Parathyroid adenoma (tissue), 2 donors: ENCODE results near the gene PGAM5.
A peak's percentile ranks its signal among the peaks of the same experiment; 100 is the strongest.

Experiments used
- H2AFZ ChIP-seq: fragments of 300-600 bp; sonication (generic); one replicate; pipeline ENCODE4 v1.7.0; 2017; ENCODE audit warnings: antibody characterized with exemption, mild to moderate bottlenecking
- H3K27ac ChIP-seq: fragments of 300-600 bp; sonication (generic); one replicate; pipeline ENCODE4 v1.7.0; 2017
- H3K27me3 ChIP-seq: fragments of 300-600 bp; sonication (generic); one replicate; pipeline ENCODE4 v1.7.0; 2017; ENCODE audit warnings: low read length; ENCODE audit not compliant: control insufficient read depth, insufficient read depth
- H3K36me3 ChIP-seq: fragments of 300-600 bp; sonication (generic); one replicate; pipeline ENCODE4 v1.7.0; 2017; ENCODE audit warnings: low read length; ENCODE audit not compliant: control insufficient read depth, insufficient read depth
- H3K4me1 ChIP-seq: fragments of 300-600 bp; sonication (generic); one replicate; pipeline ENCODE4 v1.7.0; 2017; ENCODE audit warnings: control low read depth
- H3K4me2 ChIP-seq: fragments of 300-600 bp; sonication (generic); one replicate; pipeline ENCODE4 v1.7.0; 2017; ENCODE audit warnings: low read length
- H3K4me3 ChIP-seq: fragments of 300-600 bp; sonication (generic); one replicate; pipeline ENCODE4 v1.7.0; 2017; ENCODE audit warnings: low read depth, low read length
- H3K79me2 ChIP-seq: fragments of 300-600 bp; sonication (generic); one replicate; pipeline ENCODE4 v1.7.0; 2017; ENCODE audit warnings: control low read depth
- H3K9ac ChIP-seq: fragments of 300-600 bp; sonication (generic); one replicate; pipeline ENCODE4 v1.7.0; 2017; ENCODE audit warnings: mild to moderate bottlenecking
- H3K9me3 ChIP-seq: fragments of 300-600 bp; sonication (generic); one replicate; pipeline ENCODE4 v1.7.0; 2017; ENCODE audit warnings: low read length; ENCODE audit not compliant: control insufficient read depth
- TF ChIP-seq, protein P1 (sequence below): fragments of 300-600 bp; sonication (generic); IDR thresholded peaks from one replicate; pipeline ENCODE4 v1.7.0; 2017; ENCODE audit warnings: antibody characterized with exemption, mild to moderate bottlenecking
- donor health status: primary hyperparathyroidism.

The PGAM5 gene

GRCh38 chr12:132674561-132674960, 36.1 kb upstream of the PGAM5 start:
- Histone ChIP-seq H3K79me2 (no peaks in the 10 kb centered on the region), H3K36me3 (no peaks in the 10 kb centered on the region)
- TF ChIP-seq, protein P1, sequence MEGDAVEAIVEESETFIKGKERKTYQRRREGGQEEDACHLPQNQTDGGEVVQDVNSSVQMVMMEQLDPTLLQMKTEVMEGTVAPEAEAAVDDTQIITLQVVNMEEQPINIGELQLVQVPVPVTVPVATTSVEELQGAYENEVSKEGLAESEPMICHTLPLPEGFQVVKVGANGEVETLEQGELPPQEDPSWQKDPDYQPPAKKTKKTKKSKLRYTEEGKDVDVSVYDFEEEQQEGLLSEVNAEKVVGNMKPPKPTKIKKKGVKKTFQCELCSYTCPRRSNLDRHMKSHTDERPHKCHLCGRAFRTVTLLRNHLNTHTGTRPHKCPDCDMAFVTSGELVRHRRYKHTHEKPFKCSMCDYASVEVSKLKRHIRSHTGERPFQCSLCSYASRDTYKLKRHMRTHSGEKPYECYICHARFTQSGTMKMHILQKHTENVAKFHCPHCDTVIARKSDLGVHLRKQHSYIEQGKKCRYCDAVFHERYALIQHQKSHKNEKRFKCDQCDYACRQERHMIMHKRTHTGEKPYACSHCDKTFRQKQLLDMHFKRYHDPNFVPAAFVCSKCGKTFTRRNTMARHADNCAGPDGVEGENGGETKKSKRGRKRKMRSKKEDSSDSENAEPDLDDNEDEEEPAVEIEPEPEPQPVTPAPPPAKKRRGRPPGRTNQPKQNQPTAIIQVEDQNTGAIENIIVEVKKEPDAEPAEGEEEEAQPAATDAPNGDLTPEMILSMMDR: no peak

GRCh38 chr12:132675757-132676432, 34.7 kb upstream of the PGAM5 start:
- H3K4me3 ChIP-seq: no peak overlapping the region
- no peaks in the 10 kb centered on the region for H3K79me2 ChIP-seq
- H3K4me1 ChIP-seq: no peaks in the 10 kb centered on the region
- H3K36me3 ChIP-seq: no peaks in the 10 kb centered on the region
- no peak overlapping the region for H2AFZ ChIP-seq
- no peak overlapping the region for H3K9ac ChIP-seq
- TF ChIP-seq, protein P1: no peak
- H3K9me3 ChIP-seq: no peaks in the 10 kb centered on the region
- no peak overlapping the region for H3K27ac ChIP-seq
- H3K27me3 ChIP-seq: no peaks in the 10 kb centered on the region
- H3K4me2 ChIP-seq: no peak overlapping the region

More at GRCh38 chr12:132674561-132674960, 36.1 kb upstream of the PGAM5 start:
- Histone ChIP-seq H3K4me2 (no peak overlapping the region), H3K4me1 (no peaks in the 10 kb centered on the region), H2AFZ (no peak overlapping the region), H3K27ac (no peak overlapping the region), H3K27me3 (no peaks in the 10 kb centered on the region), H3K9ac (no peak overlapping the region), H3K4me3 (no peak overlapping the region), H3K9me3 (no peaks in the 10 kb centered on the region)

GRCh38 chr12:132677492-132677891, 33.1 kb upstream of the PGAM5 start:
- no peaks in the 10 kb centered on the region for H3K9me3 ChIP-seq
- H3K4me3 ChIP-seq: no peak overlapping the region
- peaks cover 2% of the 10 kb centered on the region for H3K79me2 ChIP-seq
- no peak overlapping the region for H3K4me2 ChIP-seq
- no peaks in the 10 kb centered on the region for H3K36me3 ChIP-seq
- H2AFZ ChIP-seq: no peak overlapping the region
- no peaks in the 10 kb centered on the region for H3K4me1 ChIP-seq
- TF ChIP-seq, protein P1: no peak
- H3K27ac ChIP-seq: no peak overlapping the region
- no peak overlapping the region for H3K9ac ChIP-seq
- no peaks in the 10 kb centered on the region for H3K27me3 ChIP-seq

- no peak overlapping the region for H3K9ac ChIP-seq
- H3K27me3 ChIP-seq: no peaks in the 10 kb centered on the region
- no peak overlapping the region for H3K27ac ChIP-seq
- no peak overlapping the region for H2AFZ ChIP-seq
- H3K4me3 ChIP-seq: no peak overlapping the region
- H3K9me3 ChIP-seq: no peaks in the 10 kb centered on the region
- H3K36me3 ChIP-seq: no peaks in the 10 kb centered on the region
- TF ChIP-seq, protein P1: no peak
- H3K4me2 ChIP-seq: no peak overlapping the region
- no peaks in the 10 kb centered on the region for H3K4me1 ChIP-seq
- H3K79me2 ChIP-seq: peaks cover 10% of the 10 kb centered on the region
Measured at GRCh38 chr12:132685400-132685799, 25.2 kb upstream of the PGAM5 start.

DNA sequence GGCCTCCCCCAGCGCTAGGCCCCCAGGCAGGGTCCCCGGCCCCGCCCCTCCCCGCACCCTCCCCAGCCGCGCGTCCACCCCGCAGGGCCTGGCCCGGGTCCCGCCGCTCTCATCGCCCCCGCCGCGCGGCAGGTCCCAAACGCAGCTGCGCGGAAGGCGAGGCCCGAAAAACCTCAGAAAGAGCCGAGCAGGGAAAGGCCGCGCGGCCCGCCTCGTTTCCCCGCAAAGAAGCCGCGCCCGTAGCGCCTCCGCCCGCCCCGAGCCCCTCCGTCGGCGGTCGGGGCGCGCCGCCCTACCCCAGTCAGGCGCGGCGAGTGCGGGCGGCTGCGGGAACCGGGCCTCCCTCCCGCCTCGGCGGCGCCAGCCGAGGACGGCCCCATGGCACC, 23.8 kb upstream of the PGAM5 start:
- TF ChIP-seq, protein P1: no peak
- Histone ChIP-seq H3K4me3 (peak overlapping the region; percentile 55), H3K27ac (no peak overlapping the region), H3K36me3 (no peaks in the 10 kb centered on the region), H2AFZ (peak overlapping the region; percentile 83), H3K9ac (no peak overlapping the region), H3K9me3 (no peaks in the 10 kb centered on the region), H3K4me2 (peak overlapping the region; percentile 72), H3K27me3 (no peaks in the 10 kb centered on the region), H3K79me2 (peaks cover 8% of the 10 kb centered on the region), H3K4me1 (no peaks in the 10 kb centered on the region)
